OCI-LY1 (cell line): ENCODE results near the gene TEAD1.

Experiments
- H2AFZ ChIP-seq: fragments of 200-600 bp; sonication (generic), shearing (Covaris generic); 2 replicates; pipeline ENCODE4 v1.6.0; 2014; ENCODE audit warnings: antibody characterized with exemption, mild to moderate bottlenecking, low read length
- H3F3A ChIP-seq: fragments of 200-600 bp; sonication (generic), shearing (Covaris generic); 2 replicates; pipeline ENCODE4 v1.6.0; 2014; ENCODE audit warnings: mild to moderate bottlenecking, antibody characterized with exemption, low read length, moderate library complexity; ENCODE audit not compliant: insufficient read depth
- H3K27ac ChIP-seq: fragments of 200-600 bp; sonication (generic); 2 replicates; pipeline ENCODE4 v1.5.1; 2014; ENCODE audit warnings: low read length, mixed run types, mild to moderate bottlenecking, low read depth; ENCODE audit not compliant: poor library complexity, severe bottlenecking
- H3K27me3 ChIP-seq: fragments of 200-600 bp; sonication (generic); 2 replicates; pipeline ENCODE4 v1.6.0; 2014; ENCODE audit warnings: antibody characterized with exemption, mild to moderate bottlenecking, low read length, moderate library complexity; ENCODE audit not compliant: insufficient read depth
- H3K36me3 ChIP-seq: fragments of 200-600 bp; sonication (generic); 2 replicates; pipeline ENCODE4 v1.6.1; 2014; ENCODE audit warnings: mild to moderate bottlenecking, antibody characterized with exemption, low read length, moderate library complexity, mixed read lengths; ENCODE audit not compliant: insufficient read depth
- H3K4me1 ChIP-seq: fragments of 200-600 bp; sonication (generic); 2 replicates; pipeline ENCODE4 v1.5.1; 2014; ENCODE audit warnings: mild to moderate bottlenecking, low read length, moderate library complexity; ENCODE audit not compliant: insufficient read depth, severe bottlenecking
- H3K4me2 ChIP-seq: fragments of 200-600 bp; sonication (generic), shearing (Covaris generic); 2 replicates; pipeline ENCODE4 v1.6.1; 2014; ENCODE audit warnings: low read length
- H3K4me3 ChIP-seq: fragments of 200-600 bp; sonication (generic); 2 replicates; pipeline ENCODE4 v1.5.1; 2014; ENCODE audit warnings: low read length, low read depth, mild to moderate bottlenecking, mixed read lengths; ENCODE audit not compliant: poor library complexity, severe bottlenecking
- H3K79me2 ChIP-seq: fragments of 200-600 bp; shearing (Covaris generic); 2 replicates; pipeline ENCODE4 v1.6.1; 2016; ENCODE audit warnings: mixed run types, low read length, mixed read lengths; ENCODE audit not compliant: insufficient read depth
- H3K9ac ChIP-seq: fragments of 200-600 bp; sonication (generic), shearing (Covaris generic); 2 replicates; pipeline ENCODE4 v1.6.1; 2014; ENCODE audit warnings: mild to moderate bottlenecking, low read length, mixed read lengths
- H3K9me2 ChIP-seq: fragments of 200-600 bp; sonication (generic), shearing (Covaris generic); 2 replicates; pipeline ENCODE4 v1.6.1; 2014; ENCODE audit warnings: low read depth, mild to moderate bottlenecking, low read length, mixed read lengths
- H3K9me3 ChIP-seq: fragments of 200-600 bp; shearing (Covaris generic); 2 replicates; pipeline ENCODE4 v1.6.1; 2014; ENCODE audit warnings: low read length, mixed read lengths
- H4K20me1 ChIP-seq: fragments of 200-600 bp; sonication (generic), shearing (Covaris generic); 2 replicates; pipeline ENCODE4 v1.6.0; 2016; ENCODE audit warnings: mild to moderate bottlenecking, low read length; ENCODE audit not compliant: insufficient read depth
- EZH2 ChIP-seq: fragments of 200-600 bp; sonication (generic), shearing (Covaris generic); IDR thresholded peaks from 2 replicates; pipeline ENCODE4 v1.8.0; 2017; ENCODE audit warnings: borderline replicate concordance, mixed run types, mild to moderate bottlenecking, antibody characterized with exemption, low read length, moderate library complexity, mixed read lengths
- TF ChIP-seq, protein P1 (sequence below): fragments of 200-600 bp; sonication (generic), shearing (Covaris generic); IDR thresholded peaks from 2 replicates; pipeline ENCODE4 v1.5.1; 2017; ENCODE audit warnings: mild to moderate bottlenecking, antibody characterized with exemption, low read length, moderate library complexity, mixed read lengths

TEAD1 gene

DNA sequence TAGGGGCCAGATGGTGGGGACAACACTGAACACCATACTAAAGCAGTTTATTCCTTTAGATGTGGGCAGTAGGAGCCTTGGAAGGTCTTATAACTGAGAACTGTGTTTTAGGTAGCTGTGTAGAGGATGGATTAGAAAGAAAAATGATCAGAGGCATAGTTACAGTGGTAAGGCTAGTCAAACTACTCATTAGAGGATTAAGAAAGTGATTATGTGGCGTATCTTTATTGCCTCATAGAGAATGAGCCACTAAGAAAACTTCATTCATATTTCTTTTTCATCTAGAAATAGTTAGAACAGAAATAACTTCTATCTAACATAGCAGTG, 179.1 kb downstream of the TEAD1 start:
- Histone ChIP-seq H4K20me1 (no peaks in the 10 kb centered on the region), H3F3A (no peaks in the 10 kb centered on the region), H3K9ac (no peak overlapping the region), H3K9me3 (no peaks in the 10 kb centered on the region), H3K79me2 (no peaks in the 10 kb centered on the region), H3K36me3 (no peaks in the 10 kb centered on the region), H3K4me3 (no peak overlapping the region), H3K4me2 (no peak overlapping the region), H3K4me1 (no peaks in the 10 kb centered on the region), H3K27me3 (0 out of 2 replicates have a peak, but pooled peaks cover 3% of the 10 kb centered on the region), H3K9me2 (no peaks in the 10 kb centered on the region), H2AFZ (no peak overlapping the region), H3K27ac (no peak overlapping the region)
- TF ChIP-seq EZH2, result no peak
- TF ChIP-seq, protein P1, sequence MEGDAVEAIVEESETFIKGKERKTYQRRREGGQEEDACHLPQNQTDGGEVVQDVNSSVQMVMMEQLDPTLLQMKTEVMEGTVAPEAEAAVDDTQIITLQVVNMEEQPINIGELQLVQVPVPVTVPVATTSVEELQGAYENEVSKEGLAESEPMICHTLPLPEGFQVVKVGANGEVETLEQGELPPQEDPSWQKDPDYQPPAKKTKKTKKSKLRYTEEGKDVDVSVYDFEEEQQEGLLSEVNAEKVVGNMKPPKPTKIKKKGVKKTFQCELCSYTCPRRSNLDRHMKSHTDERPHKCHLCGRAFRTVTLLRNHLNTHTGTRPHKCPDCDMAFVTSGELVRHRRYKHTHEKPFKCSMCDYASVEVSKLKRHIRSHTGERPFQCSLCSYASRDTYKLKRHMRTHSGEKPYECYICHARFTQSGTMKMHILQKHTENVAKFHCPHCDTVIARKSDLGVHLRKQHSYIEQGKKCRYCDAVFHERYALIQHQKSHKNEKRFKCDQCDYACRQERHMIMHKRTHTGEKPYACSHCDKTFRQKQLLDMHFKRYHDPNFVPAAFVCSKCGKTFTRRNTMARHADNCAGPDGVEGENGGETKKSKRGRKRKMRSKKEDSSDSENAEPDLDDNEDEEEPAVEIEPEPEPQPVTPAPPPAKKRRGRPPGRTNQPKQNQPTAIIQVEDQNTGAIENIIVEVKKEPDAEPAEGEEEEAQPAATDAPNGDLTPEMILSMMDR, result no peak

DNA sequence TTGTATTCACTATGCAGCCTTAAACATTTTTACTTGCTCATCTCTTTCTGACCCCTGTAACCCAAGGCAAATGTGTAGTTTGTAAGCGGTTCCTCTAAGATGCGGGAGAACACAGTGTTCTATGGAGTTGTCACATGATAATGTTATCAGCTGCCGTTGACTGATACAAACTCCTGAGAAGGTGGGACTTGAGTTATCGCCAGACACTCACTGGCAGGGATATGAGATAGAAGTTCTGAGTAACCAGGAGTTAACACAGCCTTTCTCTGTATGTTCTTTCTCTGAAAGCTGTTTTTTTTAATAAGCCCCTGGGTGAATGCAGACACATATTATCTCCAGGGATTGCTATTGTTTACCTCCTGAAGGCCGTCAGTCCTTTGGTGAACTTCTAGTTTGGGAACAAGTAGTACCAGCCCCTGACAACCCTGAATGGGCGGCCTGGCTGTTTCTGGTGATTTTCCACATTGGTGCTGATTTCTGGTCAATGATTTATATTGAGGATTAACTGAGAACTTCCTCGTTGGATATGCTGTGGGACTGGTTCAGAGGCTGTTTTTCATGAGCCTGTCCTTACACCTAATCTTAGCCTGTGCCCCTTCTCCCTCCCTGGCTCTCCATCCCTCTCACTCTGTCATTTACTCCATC, 179.6 kb downstream of the TEAD1 start:
- H3K4me1 ChIP-seq, result no peaks in the 10 kb centered on the region
- H3K9me3 ChIP-seq, result no peaks in the 10 kb centered on the region
- no peaks in the 10 kb centered on the region for H3K79me2 ChIP-seq
- no peak overlapping the region for H2AFZ ChIP-seq
- no peak overlapping the region for H3K9ac ChIP-seq
- H4K20me1 ChIP-seq, result no peaks in the 10 kb centered on the region
- no peak overlapping the region for H3K4me3 ChIP-seq
- no peak overlapping the region for H3K27ac ChIP-seq
- 0 out of 2 replicates have a peak, but pooled peaks cover 3% of the 10 kb centered on the region for H3K27me3 ChIP-seq
- no peak overlapping the region for H3K4me2 ChIP-seq
- H3K9me2 ChIP-seq, result no peaks in the 10 kb centered on the region
- no peaks in the 10 kb centered on the region for H3K36me3 ChIP-seq
- TF ChIP-seq, protein P1, result no peak
- TF ChIP-seq EZH2, result no peak
- H3F3A ChIP-seq, result no peaks in the 10 kb centered on the region

DNA sequence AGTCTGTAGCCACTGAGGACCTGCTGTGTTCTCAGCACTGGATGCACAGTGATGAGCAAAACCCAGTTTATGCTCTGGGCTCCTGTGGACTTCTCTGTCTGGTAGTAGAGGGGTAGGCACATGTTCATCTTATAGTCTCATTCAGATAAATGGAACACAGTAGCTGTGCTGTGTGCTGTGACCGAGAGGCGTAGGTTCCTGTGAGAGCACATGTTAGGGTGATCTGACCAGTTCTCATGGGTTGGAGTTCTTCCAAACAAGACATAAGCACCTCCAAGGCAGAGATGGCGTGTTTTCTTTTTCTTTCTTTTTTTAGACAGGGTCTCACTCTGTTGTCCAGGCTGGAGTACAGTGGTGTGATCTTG, 180.1 kb downstream of the TEAD1 start:
- Histone ChIP-seq H3K4me1 (no peaks in the 10 kb centered on the region), H3K79me2 (no peaks in the 10 kb centered on the region), H3K9me2 (no peaks in the 10 kb centered on the region), H3K9ac (no peak overlapping the region), H3K4me3 (no peak overlapping the region), H2AFZ (no peak overlapping the region), H3K9me3 (no peaks in the 10 kb centered on the region), H4K20me1 (no peaks in the 10 kb centered on the region), H3K4me2 (no peak overlapping the region), H3F3A (no peaks in the 10 kb centered on the region), H3K27me3 (0 out of 2 replicates have a peak, but pooled peaks cover 3% of the 10 kb centered on the region), H3K36me3 (no peaks in the 10 kb centered on the region), H3K27ac (no peak overlapping the region)
- TF ChIP-seq, protein P1, result no peak
- TF ChIP-seq EZH2, result no peak
